DOHH2 (cell line): ENCODE results near the gene GFOD2.

Experiments used
- H3F3A ChIP-seq: fragments of 200-600 bp; sonication (generic), shearing (Covaris generic); 2 replicates; pipeline ENCODE4 v1.6.0; 2016; ENCODE audit warnings: antibody characterized with exemption, mild to moderate bottlenecking; ENCODE audit not compliant: control insufficient read depth, insufficient read depth
- H3K27ac ChIP-seq: fragments of 200-600 bp; sonication (generic); 2 replicates; pipeline ENCODE4 v1.5.1; 2014; ENCODE audit warnings: low read depth, mild to moderate bottlenecking, low read length, moderate library complexity
- H3K27me3 ChIP-seq: fragments of 200-600 bp; sonication (generic); 2 replicates; pipeline ENCODE4 v1.6.1; 2014; ENCODE audit warnings: mild to moderate bottlenecking, low read length, mixed read lengths; ENCODE audit not compliant: control insufficient read depth
- H3K36me3 ChIP-seq: fragments of 200-600 bp; sonication (generic); 2 replicates; pipeline ENCODE4 v1.6.1; 2014; ENCODE audit warnings: mild to moderate bottlenecking, low read length, moderate library complexity, mixed read lengths; ENCODE audit not compliant: control insufficient read depth
- H3K4me1 ChIP-seq: fragments of 200-600 bp; sonication (generic); 2 replicates; pipeline ENCODE4 v1.6.1; 2014; ENCODE audit warnings: mild to moderate bottlenecking, low read length, mixed read lengths; ENCODE audit not compliant: control insufficient read depth
- H3K4me2 ChIP-seq: fragments of 200-600 bp; sonication (generic); 2 replicates; pipeline ENCODE4 v1.6.0; 2014; ENCODE audit warnings: mild to moderate bottlenecking, low read length, moderate library complexity
- H3K4me3 ChIP-seq: fragments of 200-600 bp; sonication (generic); 2 replicates; pipeline ENCODE4 v1.5.1; 2014; ENCODE audit warnings: mild to moderate bottlenecking, low read length, mixed read lengths
- H3K79me2 ChIP-seq: fragments of 200-600 bp; sonication (generic); 2 replicates; pipeline ENCODE4 v1.6.1; 2014; ENCODE audit warnings: mild to moderate bottlenecking, low read length, mixed read lengths; ENCODE audit not compliant: control insufficient read depth
- H3K9me2 ChIP-seq: fragments of 200-600 bp; sonication (generic); replicated peaks from 2 replicates; pipeline ENCODE4 v1.6.1; 2014; ENCODE audit warnings: mild to moderate bottlenecking, low read length, mixed read lengths; ENCODE audit not compliant: control insufficient read depth
- H3K9me3 ChIP-seq: fragments of 200-600 bp; sonication (generic); 2 replicates; pipeline ENCODE4 v1.6.1; 2014; ENCODE audit warnings: antibody characterized with exemption, low read length, mixed read lengths; ENCODE audit not compliant: control insufficient read depth, insufficient read depth
- H4K20me1 ChIP-seq: fragments of 200-600 bp; sonication (generic); 2 replicates; pipeline ENCODE4 v1.6.0; 2014; ENCODE audit warnings: low read depth, mild to moderate bottlenecking, antibody characterized with exemption, low read length, moderate library complexity; ENCODE audit not compliant: control insufficient read depth, insufficient read depth
- CTCF ChIP-seq: fragments of 200-600 bp; sonication (generic); IDR thresholded peaks from one replicate; pipeline ENCODE4 v1.5.1; 2014; ENCODE audit warnings: antibody characterized with exemption, mild to moderate bottlenecking, low read depth, low read length; ENCODE audit not compliant: poor library complexity, severe bottlenecking
- EZH2phosphoT487 ChIP-seq: fragments of 200-600 bp; sonication (generic); IDR thresholded peaks from 2 replicates; pipeline ENCODE4 v1.6.1; 2017; ENCODE audit warnings: borderline replicate concordance, mild to moderate bottlenecking, antibody characterized with exemption, low read length, moderate library complexity, mixed read lengths

Gene GFOD2

GRCh38 chr16:67719048-67719777 lies at the start of gene GFOD2:
GFOD2 (minus strand) TSS chr16:67719316; CDS start chr16:67685715, 33,601 bp downstream.
- TF ChIP-seq EZH2phosphoT487 (no peak), CTCF (no peak)
- Histone ChIP-seq H3K36me3 (no peaks in the 10 kb centered on the region), H3K9me2 (no peaks in the 10 kb centered on the region), H3K27ac (peak within 1 kb of the TSS; percentile 53), H3F3A (no peaks in the 10 kb centered on the region), H3K4me3 (peak within 1 kb of the TSS; percentile 85), H3K4me1 (peaks cover 35% of the 10 kb centered on the region), H4K20me1 (no peaks in the 10 kb centered on the region), H3K4me2 (peak within 1 kb of the TSS; percentile 87), H3K27me3 (no peaks in the 10 kb centered on the region), H3K9me3 (no peaks in the 10 kb centered on the region), H3K79me2 (peaks cover 39% of the 10 kb centered on the region)

- no peak overlapping the region for H3K4me2 ChIP-seq
Measured at GRCh38 chr16:67767953-67768352, 48.8 kb upstream of the GFOD2 start.

GRCh38 chr16:67766291-67766690 lies 47.2 kb upstream of the GFOD2 start:
- Histone ChIP-seq H3K36me3 (peaks cover 5% of the 10 kb centered on the region; the same call in 1 of the 2 replicates), H3K4me1 (no peaks in the 10 kb centered on the region)

More at GRCh38 chr16:67767953-67768352, 48.8 kb upstream of the GFOD2 start:
- Histone ChIP-seq H3K27ac (no peak overlapping the region), H4K20me1 (no peaks in the 10 kb centered on the region), H3K9me3 (no peaks in the 10 kb centered on the region), H3K4me3 (no peak overlapping the region), H3K9me2 (no peaks in the 10 kb centered on the region), H3K36me3 (peaks cover 5% of the 10 kb centered on the region; the same call in 1 of the 2 replicates), H3F3A (0 out of 2 replicates have a peak, but pooled peaks cover 3% of the 10 kb centered on the region), H3K27me3 (no peaks in the 10 kb centered on the region), H3K79me2 (no peaks in the 10 kb centered on the region), H3K4me1 (no peaks in the 10 kb centered on the region)
- no peak for TF ChIP-seq EZH2phosphoT487
- TF ChIP-seq CTCF, result no peak

More at GRCh38 chr16:67766291-67766690, 47.2 kb upstream of the GFOD2 start:
- no peaks in the 10 kb centered on the region for H3K9me3 ChIP-seq
- no peaks in the 10 kb centered on the region for H3K79me2 ChIP-seq
- no peak overlapping the region for H3K27ac ChIP-seq
- H3K27me3 ChIP-seq, result no peaks in the 10 kb centered on the region
- TF ChIP-seq EZH2phosphoT487 (no peak), CTCF (no peak)
- H3K4me3 ChIP-seq, result no peak overlapping the region
- H3K4me2 ChIP-seq, result no peak overlapping the region
- no peaks in the 10 kb centered on the region for H3K9me2 ChIP-seq
- H4K20me1 ChIP-seq, result no peaks in the 10 kb centered on the region
- H3F3A ChIP-seq, result 0 out of 2 replicates have a peak, but pooled peaks cover 3% of the 10 kb centered on the region
